Astrocyte of the cerebellum (primary cell): ENCODE results near the gene TIMM10.

Experiments used
- DNase-seq: peaks from one replicate; pipeline ENCODE4 v3.0.0-alpha.2; 2011; ENCODE audit warnings: low read depth
- H3K4me3 ChIP-seq: 2 replicates; pipeline ENCODE4 v1.5.1; 2011; ENCODE audit warnings: mild to moderate bottlenecking, low read depth, low read length, moderate library complexity
- CTCF ChIP-seq: IDR thresholded peaks from 2 replicates; pipeline ENCODE4 v1.5.1; 2012; ENCODE audit warnings: low read length, low read depth, moderate library complexity, mild to moderate bottlenecking; ENCODE audit errors: missing control alignments
- in situ Hi-C: cut with HindIII; loops from 2 replicates; pipeline ENCODE4 v1.10.0; 2017; ENCODE audit warnings: low sequenced_read_pairs

TIMM10 gene

GRCh38 chr11:57530215-57530595, 349 bp downstream of the TIMM10 start:
- TF ChIP-seq CTCF: no peak
- H3K4me3 ChIP-seq: peak overlapping the region; percentile 68
- in situ Hi-C loops: loop anchor here (5.0 kb wide), 1 partner anchor 203 kb away; no protein-coding TSS in a partner anchor
- no peak for DNase-seq

- in situ Hi-C loops: no loop called here
- no peak for DNase-seq
- TF ChIP-seq CTCF: no peak
- H3K4me3 ChIP-seq: no peak overlapping the region
Measured at GRCh38 chr11:57529012-57529411, 1.5 kb downstream of the TIMM10 start.

GRCh38 chr11:57527056-57527631, 3.4 kb downstream of the TIMM10 start:
- peak; percentile 45 for DNase-seq
- peak; percentile 85 for TF ChIP-seq CTCF
- no peak overlapping the region for H3K4me3 ChIP-seq
- in situ Hi-C loops: no loop called here

GRCh38 chr11:57523419-57523818, 7.1 kb downstream of the TIMM10 start:
- H3K4me3 ChIP-seq: no peak overlapping the region
- no peak for DNase-seq
- in situ Hi-C loops: no loop called here
- TF ChIP-seq CTCF: no peak

GRCh38 chr11:57521116-57521515, 9.4 kb downstream of the TIMM10 start:
- no peak overlapping the region for H3K4me3 ChIP-seq
- TF ChIP-seq CTCF: no peak
- DNase-seq: no peak
- in situ Hi-C loops: no loop called here

- peak overlapping the region; percentile 80 for H3K4me3 ChIP-seq
- DNase-seq: no peak
- no peak for TF ChIP-seq CTCF
- in situ Hi-C loops: no loop called here
Measured at GRCh38 chr11:57516061-57516443, 14.5 kb downstream of the TIMM10 start.
